GM12878 (cell line): Measurements from ENCODE around the gene ESRRB. TPM values are rescaled to one million over a fixed set of nuclear protein-coding genes. Genes with fewer than 3 reads are reported as not detected.

Experiments used
- ATAC-seq: fragments of 200-7000 bp; cut with Tn5 transposase; 3 replicates; pipeline ENCODE4 v1.9.1; 2020; ENCODE audit warnings: mild to moderate bottlenecking, moderate library complexity
- BruUV-seq: library from RNA; stranded (reverse); fragments of 400-500 nt; replicated peaks from 2 replicates; lab custom pipeline; 2021; lab: Mats Ljungman, UMichigan
- CTCF ChIA-PET: fragments of 300-600 bp; sonication (Branson Sonifier 250); formaldehyde crosslinking; extraction: SDS; loops from one replicate; lab custom pipeline; 2021; ENCODE audit warnings: inconsistent platforms; lab: Yijun Ruan, JAX
- POLR2A ChIA-PET: fragments of 350-600 bp; formaldehyde crosslinking; extraction: SDS; loops from one replicate; lab custom pipeline; 2021; ENCODE audit warnings: inconsistent platforms; lab: Charles Lee
- RAD21 ChIA-PET: fragments of 300-600 bp; sonication (Branson Sonifier 250); formaldehyde crosslinking; loops from one replicate; lab custom pipeline; 2023; ENCODE audit warnings: antibody characterized with exemption; ENCODE audit not compliant: unreplicated experiment; lab: Charles Lee
- SMC1A ChIA-PET: fragments of 300-600 bp; sonication (Branson Sonifier 250); formaldehyde crosslinking; loops from one replicate; lab custom pipeline; 2023; ENCODE audit not compliant: unreplicated experiment, uncharacterized antibody; lab: Charles Lee
- DNase-seq: peaks from one replicate; pipeline ENCODE4 v3.0.0-alpha.2; 2011; ENCODE audit warnings: low read depth, low spot score
- FAIRE-seq: peaks from 3 replicates; lab custom pipeline; 2011; peaks lifted over from hg19 to GRCh38; lab: Jason Lieb, UNC
- H2AFZ ChIP-seq: 2 replicates; pipeline ENCODE4 v1.6.0; 2011; ENCODE audit warnings: low read depth, low read length, control low read depth; ENCODE audit not compliant: control insufficient read depth
- H3K27ac ChIP-seq: 2 replicates; pipeline ENCODE4 v1.5.1; 2011; ENCODE audit warnings: control low read depth; ENCODE audit not compliant: control insufficient read depth, insufficient read depth
- H3K27me3 ChIP-seq, 2 experiments: replicated peaks in 1 of 2; 2 replicates each; pipeline versions ENCODE4 v1.6.0 to v1.6.1; 2011; ENCODE audit warnings: low read length in 1 of 2; ENCODE audit not compliant: control insufficient read depth in 2 of 2, insufficient read depth in 2 of 2
- H3K36me3 ChIP-seq, 2 experiments: 2 replicates each; pipeline ENCODE4 v1.5.1; 2011; ENCODE audit warnings: low read length in 1 of 2; ENCODE audit not compliant: control insufficient read depth in 2 of 2, insufficient read depth in 2 of 2
- H3K4me1 ChIP-seq: 2 replicates; pipeline ENCODE4 v1.6.1; 2011; ENCODE audit warnings: mild to moderate bottlenecking, low read length, moderate library complexity, mixed read lengths; ENCODE audit not compliant: control insufficient read depth, insufficient read depth
- H3K4me2 ChIP-seq: 2 replicates; pipeline ENCODE4 v1.6.0; 2011; ENCODE audit warnings: control low read depth; ENCODE audit not compliant: control insufficient read depth, insufficient read depth
- H3K4me3 ChIP-seq: fragments of 200-600 bp; sonication (generic); 2 replicates; pipeline ENCODE4 v1.5.1; 2016
- H3K79me2 ChIP-seq: 2 replicates; pipeline ENCODE4 v1.6.0; 2011; ENCODE audit warnings: low read length; ENCODE audit not compliant: control insufficient read depth, insufficient read depth
- H3K9ac ChIP-seq: 2 replicates; pipeline ENCODE4 v1.8.0; 2011; ENCODE audit warnings: low read length, control low read depth, mixed read lengths; ENCODE audit not compliant: control insufficient read depth, insufficient read depth
- H3K9me3 ChIP-seq: replicated peaks from 3 replicates; pipeline ENCODE4 v1.5.1; 2011; ENCODE audit warnings: mild to moderate bottlenecking, low read length; ENCODE audit not compliant: control insufficient read depth, insufficient read depth
- H4K20me1 ChIP-seq: 2 replicates; pipeline ENCODE4 v1.6.0; 2011; ENCODE audit not compliant: control insufficient read depth, insufficient read depth
- CHD4 ChIP-seq: fragments of 200-600 bp; sonication (generic); IDR thresholded peaks from 2 replicates; pipeline ENCODE4 v1.6.1; 2016; ENCODE audit warnings: mild to moderate bottlenecking
- EP300 ChIP-seq, 2 experiments: fragments of 150-350 bp in 1 of 2; IDR thresholded peaks; 2 replicates each; pipeline ENCODE4 v1.6.1; 2011 to 2012; ENCODE audit warnings: low read depth in 2 of 2, low read length in 2 of 2, borderline replicate concordance in 1 of 2, improper control_type of control experiment in 1 of 2, inconsistent platforms in 1 of 2; ENCODE audit not compliant: control insufficient read depth in 1 of 2
- MEF2A ChIP-seq: IDR thresholded peaks from 2 replicates; pipeline ENCODE4 v1.6.1; 2011; ENCODE audit warnings: low read depth, mild to moderate bottlenecking, low read length, moderate library complexity; ENCODE audit not compliant: insufficient read depth
- MYC ChIP-seq: IDR thresholded peaks from 2 replicates; pipeline ENCODE4 v1.6.1; 2011; ENCODE audit warnings: mild to moderate bottlenecking, low read length, moderate library complexity, inconsistent platforms; ENCODE audit not compliant: insufficient read depth, insufficient replicate concordance, insufficient read length, severe bottlenecking
- NBN ChIP-seq: fragments of 450-650 bp; IDR thresholded peaks from 2 replicates; pipeline ENCODE4 v1.6.1; 2016
- NFYA ChIP-seq: IDR thresholded peaks from 2 replicates; pipeline ENCODE4 v1.6.1; 2011; ENCODE audit warnings: low read depth, mild to moderate bottlenecking, low read length, improper control_type of control experiment, borderline replicate concordance
- PAX5 ChIP-seq: IDR thresholded peaks from 2 replicates; pipeline ENCODE4 v1.6.1; 2011; ENCODE audit warnings: low read depth, low read length, borderline replicate concordance
- POLR2AphosphoS5 ChIP-seq: IDR thresholded peaks from 2 replicates; pipeline ENCODE4 v1.6.1; 2011; ENCODE audit warnings: mild to moderate bottlenecking, low read length, inconsistent platforms
- RBBP5 ChIP-seq: fragments of 200-600 bp; sonication (generic); conservative IDR thresholded peaks from 2 replicates; pipeline ENCODE4 v1.6.1; 2016
- RUNX3 ChIP-seq: IDR thresholded peaks from 2 replicates; pipeline ENCODE4 v1.6.1; 2012; ENCODE audit warnings: low read length, inconsistent platforms
- SIN3A ChIP-seq: IDR thresholded peaks from 2 replicates; pipeline ENCODE4 v1.6.1; 2012; ENCODE audit warnings: low read depth, low read length, improper control_type of control experiment
- SUZ12 ChIP-seq: fragments of 200-600 bp; sonication (generic); IDR thresholded peaks from one replicate; pipeline ENCODE4 v1.6.1; 2018; ENCODE audit warnings: antibody characterized with exemption, mild to moderate bottlenecking; ENCODE audit not compliant: unreplicated experiment
- ZSCAN29 ChIP-seq: fragments of 450-650 bp; IDR thresholded peaks from 2 replicates; pipeline ENCODE4 v1.6.1; 2017; ENCODE audit warnings: mild to moderate bottlenecking, moderate library complexity
- WGBS: methylation state at CpG from one replicate; pipeline ENCODE4 v1.1.6; 2016; ENCODE audit warnings: low lambda C conversion rate; ENCODE audit not compliant: insufficient replicate concordance, insufficient coverage; ENCODE audit errors: missing lambda C conversion rate; 5-methylcytosine and 5-hydroxymethylcytosine counted together
- in situ Hi-C: fragments of 300-500 bp; cut with MboI; formaldehyde crosslinking; loops from 9 replicates; pipeline ENCODE4 v1.14.3; 2018; ENCODE audit warnings: mixed read lengths
- intact Hi-C: fragments of 100-400 bp; cut with micrococcal nuclease; formaldehyde crosslinking; loops from one replicate; pipeline ENCODE4 v1.14.2; 2022; ENCODE audit not compliant: unreplicated experiment
- polyA plus RNA-seq, 11 experiments: library from polyadenylated mRNA; depleted of rRNA in 4 of 11; unstranded in 6 of 11; stranded (reverse) in 5 of 11; fragments of >200 nt; fragmentation: Nextera tagmentation in 4 of 11; fragmentation: Illumina TruSeq in 1 of 11; extraction: Ambion mirVana in 4 of 11; extraction: Trizol in 1 of 11; gene quantifications; 1 replicate in 1 of 11; 2 replicates in 10 of 11; pipeline versions ENCODE4 v1.2.1 to v1.2.3, GENCODE V29; 2011 to 2016; ENCODE audit warnings: inconsistent platforms in 2 of 11, missing spikeins in 2 of 11, low read depth in 1 of 11
- total RNA-seq, 4 experiments: library from RNA; depleted of rRNA in 3 of 4; stranded (reverse); fragments of >200 nt in 3 of 4; fragmentation: Illumina TruSeq in 1 of 4; extraction: Trizol in 1 of 4; gene quantifications; 2 replicates each; pipeline versions ENCODE4 v1.2.1 to v1.2.3, GENCODE V29; 2013 to 2021
- TF ChIP-seq, protein P1 (sequence below): fragments of 450-650 bp; IDR thresholded peaks from 2 replicates; pipeline ENCODE4 v1.6.1; 2017; ENCODE audit warnings: antibody characterized with exemption, mild to moderate bottlenecking, moderate library complexity
- TF ChIP-seq, protein P2 (sequence below): IDR thresholded peaks from 2 replicates; pipeline ENCODE4 v1.6.1; 2011; ENCODE audit warnings: low read depth, mild to moderate bottlenecking, low read length, moderate library complexity, borderline replicate concordance; ENCODE audit errors: extremely low read depth

ESRRB gene
- total and polyA plus RNA-seq, 10 of the 15 experiments (the other 5 are each of a cell fraction or from before 2014, with no cell fraction given): 0.03 to 0.73 (median 0.11) TPM; not detected in 6

DNA sequence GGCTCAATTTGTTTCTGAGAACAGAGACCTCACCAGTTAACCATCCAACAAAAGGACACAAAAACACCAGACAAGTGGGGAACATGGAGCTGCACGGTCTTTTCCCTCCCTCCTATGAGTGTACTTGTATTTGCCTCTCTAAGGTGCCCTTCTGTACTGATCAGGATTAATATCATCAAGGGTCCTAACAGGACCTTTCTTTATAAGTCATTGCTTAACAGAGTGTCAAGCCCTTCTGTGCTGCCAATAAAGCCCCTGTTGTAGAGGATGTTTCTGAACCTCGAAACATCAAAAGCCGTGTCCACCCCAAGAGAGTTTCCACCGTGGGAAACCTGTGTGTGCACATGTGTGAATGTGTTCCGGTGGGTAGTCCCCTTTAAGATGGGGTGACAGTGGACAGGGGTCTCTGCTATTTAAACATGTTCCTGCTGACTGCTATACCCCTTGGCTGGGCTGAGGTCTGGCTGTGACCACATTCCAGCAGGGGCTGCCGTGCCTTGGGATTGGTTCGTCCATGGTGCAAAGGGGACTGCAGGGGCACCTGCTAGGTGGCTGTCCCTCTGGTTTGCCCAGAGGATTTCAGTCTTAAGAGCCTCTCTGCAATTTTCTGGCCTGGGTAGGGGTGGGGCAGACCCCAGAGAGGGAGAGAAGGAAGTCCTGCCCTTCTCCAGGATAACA, 6.0 kb downstream of the ESRRB start:
- Histone ChIP-seq H3K4me3 (no peak overlapping the region), H3K4me2 (no peak overlapping the region), H3K27ac (no peak overlapping the region), H3K9me3 (no peaks in the 10 kb centered on the region), H4K20me1 (no peaks in the 10 kb centered on the region), H3K9ac (no peak overlapping the region), H3K4me1 (no peaks in the 10 kb centered on the region), H2AFZ (no peak overlapping the region), H3K79me2 (no peaks in the 10 kb centered on the region), H3K36me3 (no peaks in the 10 kb centered on the region), H3K27me3 (peaks cover 9 to 11% of the 10 kb centered on the region in 2 experiments; a peak in 3 of 4 replicates)
- ATAC-seq: no peak
- DNase-seq: no peak
- no peak for TF ChIP-seq MYC
- no peak for TF ChIP-seq MEF2A
- TF ChIP-seq SIN3A: no peak
- no peak for TF ChIP-seq RBBP5
- no peak for TF ChIP-seq CHD4
- TF ChIP-seq POLR2AphosphoS5: no peak
- TF ChIP-seq NBN: no peak
- whole genome bisulfite sequencing: 15% methylated on average over 7 of the region's 7 CpGs
- SMC1A ChIA-PET: interaction anchor here (0.8 kb wide), 1 partner anchor 387 kb away, joined by 3 read pairs; no protein-coding TSS in a partner anchor
- no peak for FAIRE-seq
- CTCF ChIA-PET: no interaction called here
- in situ Hi-C loops: loop anchor here (10.0 kb wide), 1 partner anchor 667 kb away; no protein-coding TSS in a partner anchor
- POLR2A ChIA-PET: no interaction called here
- RAD21 ChIA-PET: no interaction called here
- BruUV-seq: no TSS peak
- intact Hi-C loops: loop anchor here (10.0 kb wide), 2 partner anchors 263 to 477 kb away; no protein-coding TSS in a partner anchor

DNA sequence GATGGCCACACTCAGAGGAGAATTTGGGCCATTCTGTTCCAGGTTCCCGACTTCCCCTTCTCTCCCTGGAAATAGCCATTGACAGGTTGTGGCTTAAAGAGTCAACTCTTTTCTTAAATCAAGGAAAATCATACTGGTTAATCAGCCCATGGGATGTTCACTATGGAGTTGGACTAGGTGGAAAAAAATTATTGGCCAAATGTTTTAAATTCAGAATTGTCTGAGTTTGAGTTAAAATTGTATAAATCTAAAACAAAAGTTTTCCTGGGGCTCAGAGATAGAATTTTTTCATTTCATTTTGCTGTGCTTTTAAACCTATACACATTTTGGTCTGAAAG, 6.5 kb downstream of the ESRRB start:
- CTCF ChIA-PET: no interaction called here
- H2AFZ ChIP-seq: no peak overlapping the region
- TF ChIP-seq SUZ12 (no peak), EP300 (IDR thresholded peaks at IDR 0.05; ENCODE audit: borderline replicate concordance in 1 of 2, control insufficient read depth in 1 of 2, low read depth in 2 of 2, low read length in 2 of 2) (no peak), ZSCAN29 (no peak), PAX5 (no peak), NFYA (no peak), RUNX3 (no peak)
- TF ChIP-seq, protein P1, sequence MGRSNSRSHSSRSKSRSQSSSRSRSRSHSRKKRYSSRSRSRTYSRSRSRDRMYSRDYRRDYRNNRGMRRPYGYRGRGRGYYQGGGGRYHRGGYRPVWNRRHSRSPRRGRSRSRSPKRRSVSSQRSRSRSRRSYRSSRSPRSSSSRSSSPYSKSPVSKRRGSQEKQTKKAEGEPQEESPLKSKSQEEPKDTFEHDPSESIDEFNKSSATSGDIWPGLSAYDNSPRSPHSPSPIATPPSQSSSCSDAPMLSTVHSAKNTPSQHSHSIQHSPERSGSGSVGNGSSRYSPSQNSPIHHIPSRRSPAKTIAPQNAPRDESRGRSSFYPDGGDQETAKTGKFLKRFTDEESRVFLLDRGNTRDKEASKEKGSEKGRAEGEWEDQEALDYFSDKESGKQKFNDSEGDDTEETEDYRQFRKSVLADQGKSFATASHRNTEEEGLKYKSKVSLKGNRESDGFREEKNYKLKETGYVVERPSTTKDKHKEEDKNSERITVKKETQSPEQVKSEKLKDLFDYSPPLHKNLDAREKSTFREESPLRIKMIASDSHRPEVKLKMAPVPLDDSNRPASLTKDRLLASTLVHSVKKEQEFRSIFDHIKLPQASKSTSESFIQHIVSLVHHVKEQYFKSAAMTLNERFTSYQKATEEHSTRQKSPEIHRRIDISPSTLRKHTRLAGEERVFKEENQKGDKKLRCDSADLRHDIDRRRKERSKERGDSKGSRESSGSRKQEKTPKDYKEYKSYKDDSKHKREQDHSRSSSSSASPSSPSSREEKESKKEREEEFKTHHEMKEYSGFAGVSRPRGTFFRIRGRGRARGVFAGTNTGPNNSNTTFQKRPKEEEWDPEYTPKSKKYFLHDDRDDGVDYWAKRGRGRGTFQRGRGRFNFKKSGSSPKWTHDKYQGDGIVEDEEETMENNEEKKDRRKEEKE: no peak
- TF ChIP-seq, protein P2, sequence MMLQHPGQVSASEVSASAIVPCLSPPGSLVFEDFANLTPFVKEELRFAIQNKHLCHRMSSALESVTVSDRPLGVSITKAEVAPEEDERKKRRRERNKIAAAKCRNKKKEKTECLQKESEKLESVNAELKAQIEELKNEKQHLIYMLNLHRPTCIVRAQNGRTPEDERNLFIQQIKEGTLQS: no peak

More for the DNA sequence above, 6.5 kb downstream of the ESRRB start:
- Histone ChIP-seq H3K9me3 (no peaks in the 10 kb centered on the region), H3K4me2 (no peak overlapping the region), H3K27me3 (peaks cover 5 to 7% of the 10 kb centered on the region in 2 experiments; a peak in 3 of 4 replicates), H3K9ac (no peak overlapping the region), H3K79me2 (no peaks in the 10 kb centered on the region), H3K36me3 (no peaks in the 10 kb centered on the region), H3K27ac (no peak overlapping the region), H3K4me1 (no peaks in the 10 kb centered on the region), H4K20me1 (no peaks in the 10 kb centered on the region), H3K4me3 (no peak overlapping the region)
- WGBS: 0% methylated on average over 1 of the region's 1 CpG
- BruUV-seq: no TSS peak
- RAD21 ChIA-PET: no interaction called here
- FAIRE-seq (no peak), ATAC-seq (no peak), DNase-seq (no peak)
- POLR2A ChIA-PET: no interaction called here
- intact Hi-C loops: loop anchor here (10.0 kb wide), 2 partner anchors 262 to 478 kb away; no protein-coding TSS in a partner anchor
- SMC1A ChIA-PET: no interaction called here
- in situ Hi-C loops: loop anchor here (10.0 kb wide), 1 partner anchor 668 kb away; no protein-coding TSS in a partner anchor
